ENCODE measurements around the gene ADAMTS17.

The ADAMTS17 gene

DNA sequence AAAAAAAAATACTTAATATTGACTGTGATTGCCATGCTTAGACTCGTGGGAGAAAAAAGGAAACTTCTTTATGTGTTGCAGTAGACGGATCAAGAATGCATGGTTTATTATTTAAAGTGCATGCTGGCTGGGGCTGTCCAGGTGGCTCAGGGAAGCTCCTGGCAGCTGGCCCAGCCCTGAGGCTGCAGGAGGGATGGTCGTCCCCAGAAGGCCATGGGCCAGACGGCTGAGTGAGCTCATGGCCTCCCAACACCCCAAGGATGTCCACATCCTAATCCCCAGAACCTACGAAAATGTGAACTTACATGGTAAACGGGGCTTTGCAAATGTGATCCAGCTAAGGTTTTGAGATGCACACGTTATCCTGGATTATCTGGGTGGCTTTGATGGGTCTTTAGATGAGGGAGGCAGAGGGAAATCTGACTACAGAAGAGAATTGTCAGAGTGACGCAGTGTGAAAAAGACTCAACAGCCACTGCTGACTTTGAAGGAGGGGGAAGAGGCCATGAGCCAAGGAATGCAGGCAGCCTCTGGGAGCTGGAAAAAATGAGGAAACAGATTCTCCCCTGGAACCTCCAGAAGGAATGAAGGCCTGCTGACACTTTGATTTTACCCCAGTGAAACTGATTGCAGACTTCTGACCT, 29.8 kb downstream of the ADAMTS17 start:
- Histone ChIP-seq H3K27me3 (ENCODE audit: low read depth, low read length) (no peaks in the 10 kb centered on the region), H3K4me1 (ENCODE audit: low read length) (no peaks in the 10 kb centered on the region), H3K9ac (ENCODE audit: low read length) (no peak overlapping the region), H3K4me3 (ENCODE audit: low read length) (no peak overlapping the region), H3K9me3 (ENCODE audit: insufficient read depth, low read length) (no peaks in the 10 kb centered on the region), H3K27ac (ENCODE audit: low read length) (no peak overlapping the region), H2AFZ (ENCODE audit: low read depth, low read length) (no peak overlapping the region), H3K4me2 (ENCODE audit: low read length) (no peak overlapping the region), H3K36me3 (replicated peaks; ENCODE audit: low read depth, low read length) (no peaks in the 10 kb centered on the region), H4K20me1 (ENCODE audit: insufficient read depth, low read length) (no peaks in the 10 kb centered on the region), H3K79me2 (ENCODE audit: low read length) (no peaks in the 10 kb centered on the region)
- TF ChIP-seq EZH2phosphoT487 (IDR thresholded peaks at IDR 0.05; ENCODE audit: low read depth) (no peak), CTCF (IDR thresholded peaks at IDR 0.05; ENCODE audit: low read depth, low read length) (no peak)

DNA sequence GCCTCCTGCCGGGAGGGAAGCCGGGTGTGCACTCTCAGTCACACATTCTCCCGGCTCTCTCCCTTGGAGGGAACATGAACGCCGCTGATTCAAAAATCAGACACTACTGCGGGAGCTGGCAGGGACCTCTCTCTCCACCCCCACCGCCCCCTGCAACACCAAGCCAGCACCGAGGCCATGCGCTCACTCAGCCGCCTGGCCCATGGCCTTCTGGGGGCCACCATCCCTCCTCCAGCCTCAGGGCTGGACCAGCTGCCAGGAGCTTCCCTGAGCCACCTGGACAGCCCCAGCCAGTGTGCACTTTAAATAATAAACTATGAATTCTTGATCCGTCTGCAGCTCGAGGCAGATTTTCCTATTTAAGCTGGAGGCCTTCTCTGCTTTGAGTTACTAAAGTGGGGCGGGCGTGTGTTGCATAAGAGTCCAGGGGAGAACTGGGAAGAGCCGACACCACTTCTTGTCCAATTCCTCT, 30.6 kb downstream of the ADAMTS17 start:
- no peaks in the 10 kb centered on the region for H3K79me2 ChIP-seq (ENCODE audit: low read length)
- H3K4me1 ChIP-seq (ENCODE audit: low read length) = no peaks in the 10 kb centered on the region
- no peak overlapping the region for H3K27ac ChIP-seq (ENCODE audit: low read length)
- H3K9ac ChIP-seq (ENCODE audit: low read length) = no peak overlapping the region
- no peaks in the 10 kb centered on the region for H4K20me1 ChIP-seq (ENCODE audit: insufficient read depth, low read length)
- H3K36me3 ChIP-seq (replicated peaks; ENCODE audit: low read depth, low read length) = no peaks in the 10 kb centered on the region
- H3K4me2 ChIP-seq (ENCODE audit: low read length) = no peak overlapping the region
- H2AFZ ChIP-seq (ENCODE audit: low read depth, low read length) = no peak overlapping the region
- no peaks in the 10 kb centered on the region for H3K27me3 ChIP-seq (ENCODE audit: low read depth, low read length)
- H3K4me3 ChIP-seq (ENCODE audit: low read length) = no peak overlapping the region
- H3K9me3 ChIP-seq (ENCODE audit: insufficient read depth, low read length) = no peaks in the 10 kb centered on the region
- TF ChIP-seq EZH2phosphoT487 (IDR thresholded peaks at IDR 0.05; ENCODE audit: low read depth) = no peak

- Histone ChIP-seq H3K79me2 (ENCODE audit: low read length) (no peaks in the 10 kb centered on the region), H3K9me3 (ENCODE audit: insufficient read depth, low read length) (no peaks in the 10 kb centered on the region), H3K4me2 (ENCODE audit: low read length) (no peak overlapping the region), H3K36me3 (replicated peaks; ENCODE audit: low read depth, low read length) (no peaks in the 10 kb centered on the region), H4K20me1 (ENCODE audit: insufficient read depth, low read length) (no peaks in the 10 kb centered on the region), H3K4me1 (ENCODE audit: low read length) (no peaks in the 10 kb centered on the region), H3K9ac (ENCODE audit: low read length) (no peak overlapping the region), H3K27ac (ENCODE audit: low read length) (no peak overlapping the region), H3K4me3 (ENCODE audit: low read length) (no peak overlapping the region), H3K27me3 (ENCODE audit: low read depth, low read length) (no peaks in the 10 kb centered on the region), H2AFZ (ENCODE audit: low read depth, low read length) (no peak overlapping the region)
- no peak for TF ChIP-seq CTCF (IDR thresholded peaks at IDR 0.05; ENCODE audit: low read depth, low read length)
- TF ChIP-seq EZH2phosphoT487 (IDR thresholded peaks at IDR 0.05; ENCODE audit: low read depth) = no peak
Observed at GRCh38 chr15:100310513-100311153, 31.1 kb downstream of the ADAMTS17 start.

- H3K4me3 ChIP-seq (ENCODE audit: low read length) = no peak overlapping the region
- H3K4me2 ChIP-seq (ENCODE audit: low read length) = no peak overlapping the region
- no peak overlapping the region for H2AFZ ChIP-seq (ENCODE audit: low read depth, low read length)
- H3K9ac ChIP-seq (ENCODE audit: low read length) = no peak overlapping the region
- no peaks in the 10 kb centered on the region for H4K20me1 ChIP-seq (ENCODE audit: insufficient read depth, low read length)
- no peaks in the 10 kb centered on the region for H3K27me3 ChIP-seq (ENCODE audit: low read depth, low read length)
- H3K79me2 ChIP-seq (ENCODE audit: low read length) = no peaks in the 10 kb centered on the region
- no peaks in the 10 kb centered on the region for H3K9me3 ChIP-seq (ENCODE audit: insufficient read depth, low read length)
- TF ChIP-seq CTCF (IDR thresholded peaks at IDR 0.05; ENCODE audit: low read depth, low read length) (no peak), EZH2phosphoT487 (IDR thresholded peaks at IDR 0.05; ENCODE audit: low read depth) (no peak)
- H3K36me3 ChIP-seq (replicated peaks; ENCODE audit: low read depth, low read length) = no peaks in the 10 kb centered on the region
- H3K27ac ChIP-seq (ENCODE audit: low read length) = no peak overlapping the region
- no peaks in the 10 kb centered on the region for H3K4me1 ChIP-seq (ENCODE audit: low read length)
Observed at GRCh38 chr15:100310041-100310405, 31.8 kb downstream of the ADAMTS17 start.

All from OCI-LY3 (cell line).